GM19463 (cell line): ENCODE results near the gene DOCK4.
"Not testable (repeated sequence)": the region's sequence is repeated elsewhere in the genome, so short reads cannot be mapped to it uniquely, and the experiment has no call there.

Experiments used
- ATAC-seq: cut with Tn5 transposase; IDR thresholded peaks from one replicate; pipeline ENCODE4 v1.9.1; 2021; ENCODE audit warnings: mild to moderate bottlenecking, moderate library complexity; ENCODE audit not compliant: unreplicated experiment

Gene DOCK4

GRCh38 chr7:111911166-111911961, 294.8 kb downstream of the DOCK4 start:
- no peak for ATAC-seq

DNA sequence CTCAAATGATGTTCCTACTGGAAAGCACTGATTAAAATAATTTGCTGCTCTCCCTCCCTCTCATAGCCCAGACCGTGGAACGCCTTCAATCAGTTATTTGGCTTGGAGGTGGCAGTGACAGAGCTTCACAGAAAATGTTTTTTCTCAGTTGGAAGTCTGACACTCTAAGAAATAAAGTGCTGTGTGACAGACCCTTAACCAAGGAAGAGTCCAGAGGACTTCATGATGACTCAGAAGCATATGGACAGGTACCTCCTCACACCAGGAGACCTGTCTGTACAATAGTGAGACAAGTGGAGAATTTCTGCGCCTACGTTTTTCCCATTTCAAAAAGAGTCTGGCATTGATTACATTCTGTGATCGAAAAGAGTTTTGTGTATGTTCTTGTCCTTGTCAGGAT, 295.5 kb downstream of the DOCK4 start:
- no peak for ATAC-seq

DNA sequence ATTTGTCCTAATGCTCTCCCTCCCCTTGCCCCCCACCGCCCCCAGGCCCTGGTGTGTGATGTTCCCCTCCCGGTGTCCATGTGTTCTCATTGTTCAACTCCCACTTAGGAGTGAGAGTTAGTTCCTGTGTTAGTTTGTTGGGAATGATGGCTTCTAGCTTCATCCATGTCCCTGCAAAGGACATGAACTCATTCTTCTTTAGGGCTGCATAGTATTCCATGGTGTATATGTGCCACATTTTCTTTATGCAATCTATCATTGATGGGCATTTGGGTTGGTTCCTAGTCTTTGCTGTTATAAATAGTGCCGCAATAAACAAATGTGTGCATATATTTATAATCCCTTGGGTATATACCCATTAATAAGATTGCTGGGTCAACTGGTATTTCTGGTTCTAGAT, 297.5 kb downstream of the DOCK4 start:
- ATAC-seq: not testable (repeated sequence)

- no peak for ATAC-seq
These were observed 302.4 kb downstream of the DOCK4 start for GRCh38 chr7:111903797-111904196.

DNA sequence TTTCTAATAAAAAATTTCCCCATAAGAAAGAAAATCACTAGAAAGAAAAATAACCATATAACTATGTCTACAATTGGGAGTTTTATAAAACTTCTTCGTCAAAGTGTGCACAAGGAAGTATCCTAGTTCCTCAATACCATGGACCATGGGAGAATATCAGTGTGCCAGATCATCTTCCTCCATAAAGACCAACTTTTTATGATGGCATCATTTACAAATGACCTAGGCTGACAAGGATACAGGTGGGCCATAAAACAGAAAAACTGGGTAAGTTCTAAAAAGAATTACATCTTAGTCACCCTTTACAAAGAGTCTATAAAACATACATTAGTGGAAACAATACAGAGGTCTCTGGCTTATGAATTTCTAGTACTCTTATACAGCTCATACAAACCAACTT, 303.2 kb downstream of the DOCK4 start:
- ATAC-seq: no peak

DNA sequence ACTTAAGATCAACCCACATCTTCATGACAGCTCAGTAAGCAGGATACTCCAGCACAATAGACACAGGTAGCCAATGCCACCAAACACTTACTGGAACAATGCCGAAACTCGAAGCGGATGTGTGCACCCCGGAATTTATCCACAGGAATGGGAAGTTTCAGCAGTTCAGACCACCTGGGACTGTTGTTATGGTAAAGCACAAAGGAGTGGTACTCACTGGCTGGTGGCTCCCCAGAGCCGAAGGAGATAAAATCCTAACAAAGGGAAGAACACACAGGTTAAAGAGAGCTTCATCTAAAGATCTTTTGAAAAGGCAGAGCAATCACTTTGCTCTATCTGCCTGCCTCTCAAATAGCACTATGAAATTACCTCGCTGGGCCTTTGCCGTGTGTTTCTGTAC, 305.9 kb downstream of the DOCK4 start:
- ATAC-seq: no peak

GRCh38 chr7:111895049-111895448, 311.1 kb downstream of the DOCK4 start:
- no peak for ATAC-seq

DNA sequence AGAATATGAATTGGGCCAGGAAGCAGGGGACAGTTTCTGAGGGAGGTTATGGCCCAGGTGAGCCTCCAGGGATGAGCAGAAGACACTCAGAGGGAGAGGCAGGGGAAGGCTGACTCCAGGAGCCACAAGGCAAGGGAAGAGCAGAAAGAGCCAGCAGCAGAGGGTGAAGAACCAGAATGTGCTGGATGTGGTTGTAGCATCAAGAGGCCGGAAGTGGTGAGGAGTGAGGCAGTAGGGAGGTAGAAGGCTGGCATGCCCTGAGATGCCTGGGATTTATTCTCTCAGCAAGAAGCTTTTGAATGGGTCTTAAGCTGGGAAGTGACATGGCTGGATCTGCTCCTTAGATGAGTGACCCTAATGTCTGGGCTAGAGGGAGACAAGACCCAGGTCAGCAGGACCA, 311.7 kb downstream of the DOCK4 start:
- ATAC-seq: no peak

DNA sequence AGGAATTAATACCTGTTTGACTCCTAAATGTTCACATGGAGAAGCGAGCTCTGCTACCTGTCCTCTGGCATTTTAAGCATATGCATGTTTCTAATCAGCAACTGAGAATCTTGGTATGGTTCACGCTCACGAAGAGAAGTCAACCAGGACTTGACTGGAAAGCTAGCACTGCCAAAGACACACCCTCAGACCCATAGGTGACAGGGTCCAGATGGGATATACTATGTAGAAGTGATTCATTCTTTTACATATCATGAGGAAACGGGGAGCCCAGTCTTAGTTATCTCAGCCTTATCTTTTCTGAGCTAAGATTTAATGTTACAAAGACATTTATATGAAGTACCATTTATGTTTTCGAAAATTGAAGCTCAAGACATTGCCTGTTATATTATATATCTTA, 313.0 kb downstream of the DOCK4 start:
- no peak for ATAC-seq

- ATAC-seq: no peak
These were observed 313.6 kb downstream of the DOCK4 start for GRCh38 chr7:111892588-111892987.

DNA sequence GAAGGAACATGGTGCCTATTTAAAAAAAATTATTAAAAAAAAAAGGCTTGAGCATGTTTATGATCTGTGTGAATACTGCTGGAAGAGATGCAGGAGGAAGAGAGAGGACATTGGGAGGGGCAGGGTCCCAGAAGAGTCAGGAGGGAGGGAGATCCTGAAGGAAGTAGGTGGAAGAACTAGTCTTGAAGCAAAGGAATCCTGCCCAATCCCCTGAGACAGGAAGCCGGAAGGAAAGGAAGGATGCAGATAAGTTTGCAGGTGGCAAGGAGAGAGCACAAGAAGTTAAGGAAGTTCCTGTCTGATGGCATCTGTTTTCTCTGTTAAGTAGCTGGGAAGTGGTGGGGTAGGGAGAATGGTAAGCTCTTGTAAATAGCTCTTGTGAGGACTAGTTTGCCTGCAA, 318.5 kb downstream of the DOCK4 start:
- ATAC-seq: no peak

GRCh38 chr7:111886233-111886632, 320.0 kb downstream of the DOCK4 start:
- no peak for ATAC-seq

- ATAC-seq: no peak
These were observed 323.0 kb downstream of the DOCK4 start for GRCh38 chr7:111883241-111883640.

DNA sequence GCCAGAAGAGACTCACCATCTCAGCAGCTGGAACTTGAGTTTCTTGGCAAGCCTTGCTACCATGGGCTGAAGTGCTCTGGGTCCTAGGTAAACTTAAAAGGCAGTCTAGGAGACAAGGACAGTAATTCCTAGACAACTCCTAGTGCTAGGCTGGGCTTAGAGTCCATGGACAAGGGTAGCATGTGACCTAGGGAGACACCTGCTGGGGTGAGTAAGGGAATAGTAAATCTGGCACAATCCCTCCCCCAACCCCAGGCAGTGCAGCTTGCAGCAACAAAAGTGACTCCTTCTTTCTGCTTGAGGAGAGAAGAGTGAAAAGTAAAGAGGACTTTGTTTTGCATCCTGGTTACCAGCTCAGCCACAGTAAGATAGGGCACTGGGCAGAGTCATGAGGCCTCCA, 327.4 kb downstream of the DOCK4 start:
- no peak for ATAC-seq

- no peak for ATAC-seq
These were observed 328.3 kb downstream of the DOCK4 start for GRCh38 chr7:111877931-111878330.

DNA sequence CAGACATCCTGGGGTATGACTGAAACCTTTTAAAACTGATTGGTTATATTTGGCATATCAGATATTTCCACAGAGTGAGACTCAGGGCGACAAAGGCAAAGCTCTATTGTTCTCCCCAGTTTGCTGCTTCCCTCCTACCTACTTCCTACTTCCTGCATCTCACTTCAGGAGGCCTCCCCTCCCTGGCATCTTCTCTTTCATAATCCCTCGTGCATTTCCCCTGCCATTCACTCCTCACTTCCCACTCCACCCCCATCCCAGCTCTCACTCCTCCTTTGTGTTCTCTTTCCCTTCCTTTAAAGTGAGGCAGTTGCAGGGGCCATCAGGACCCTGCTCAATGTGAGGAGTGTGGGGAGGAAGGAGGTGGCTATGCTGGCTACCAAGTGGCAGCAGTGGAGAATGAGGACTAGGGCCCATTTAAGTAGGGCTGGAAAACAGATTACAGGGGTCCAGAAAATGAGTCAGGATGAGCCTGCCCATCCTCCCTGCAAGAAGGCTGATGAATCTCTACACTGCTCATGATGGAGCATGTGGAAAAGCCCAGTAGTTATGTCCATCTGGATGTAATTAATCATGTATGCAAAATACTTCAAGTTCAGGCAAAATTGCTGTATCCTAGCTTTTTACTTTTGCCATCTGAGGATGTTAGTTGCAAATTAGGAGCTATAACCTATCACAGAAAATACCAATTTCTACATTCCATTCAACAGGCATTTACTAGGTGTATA, 332.1 kb downstream of the DOCK4 start:
- no peak for ATAC-seq

DNA sequence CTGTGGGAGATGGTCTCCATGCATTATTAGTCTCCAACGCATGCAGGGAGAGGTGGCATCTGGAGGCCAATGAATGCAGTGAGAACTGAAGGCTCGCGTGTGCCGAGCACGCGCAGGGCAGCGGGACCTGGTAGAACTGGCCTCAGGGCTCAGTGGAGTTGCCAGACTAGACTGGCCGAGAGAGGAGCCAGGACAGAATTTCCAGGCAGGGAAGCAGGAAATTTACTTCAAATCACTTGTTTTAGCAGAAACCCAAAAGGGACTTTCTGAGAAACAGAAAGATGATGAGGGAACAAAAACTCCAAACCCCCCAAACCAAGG, 332.9 kb downstream of the DOCK4 start:
- no peak for ATAC-seq

GRCh38 chr7:111872450-111873325, 333.5 kb downstream of the DOCK4 start:
- no peak for ATAC-seq

GRCh38 chr7:111871283-111871682, 334.9 kb downstream of the DOCK4 start:
- no peak for ATAC-seq

- ATAC-seq: no peak
These were observed 336.9 kb downstream of the DOCK4 start for GRCh38 chr7:111869280-111869679.

- ATAC-seq: no peak
These were observed 338.8 kb downstream of the DOCK4 start for GRCh38 chr7:111867348-111867931.
